Right ventricle myocardium inferior (tissue), 1 donor: Measurements from ENCODE around the gene CRADD. TPM values are rescaled to one million over a fixed set of nuclear protein-coding genes. Genes with fewer than 3 reads are reported as not detected.

Experiments used
- ATAC-seq: fragments of 200-7000 bp; cut with Tn5 transposase; one replicate; pipeline ENCODE4 v1.9.1; 2020; ENCODE audit warnings: mild to moderate bottlenecking, moderate library complexity
- DNase-seq: peaks from one replicate; pipeline ENCODE4 v3.0.0; 2021; ENCODE audit errors: missing footprints
- intact Hi-C: fragments of 100-400 bp; cut with DNase I; formaldehyde crosslinking; loops from one replicate; pipeline ENCODE4 v1.11.0; 2022
- total RNA-seq: library from RNA; stranded (reverse); fragmentation: NEBNext Ultra II Directional; extraction: Animal tissue kit (Norgen Biotek cat#: 25700); gene quantifications from one replicate; pipeline ENCODE4 v1.2.1, GENCODE V29; 2021
- donor health status: DM: no; HTN: yes; CAD: no; lungs with severe emphysema.

CRADD gene
- total RNA-seq, 1 donor from 2014 or later = 40.3 TPM

GRCh38 chr12:93807354-93807753 is 130.2 kb downstream of the CRADD start:
- ATAC-seq = no peak
- no peak for DNase-seq
- intact Hi-C loops = no loop called here

- DNase-seq = no peak
- intact Hi-C loops = no loop called here
- ATAC-seq = no peak
Measured at GRCh38 chr12:93808169-93808899, 131.2 kb downstream of the CRADD start.

GRCh38 chr12:93812626-93813025 is 135.5 kb downstream of the CRADD start:
- no peak for ATAC-seq
- DNase-seq = no peak
- intact Hi-C loops = loop anchor here (5.0 kb wide), 2 partner anchors 135 to 240 kb away; partner anchors contain the start of genes CRADD and SOCS2

GRCh38 chr12:93813186-93813585 is 136.0 kb downstream of the CRADD start:
- intact Hi-C loops = loop anchor here (5.0 kb wide), 2 partner anchors 136 to 241 kb away; partner anchors contain the start of genes CRADD and SOCS2
- no peak for DNase-seq
- peak; percentile 59 for ATAC-seq

GRCh38 chr12:93813972-93814821 is 137.0 kb downstream of the CRADD start:
- intact Hi-C loops = loop anchor here (1.0 to 5.0 kb wide), 5 partner anchors 29 to 260 kb away; partner anchors contain the start of genes CRADD and SOCS2

GRCh38 chr12:93818488-93819049 is 141.4 kb downstream of the CRADD start:
- ATAC-seq (peak; percentile 35), DNase-seq (no peak)
- intact Hi-C loops = no loop called here

More at GRCh38 chr12:93813972-93814821, 137.0 kb downstream of the CRADD start:
- DNase-seq = peak; percentile 86
- peak; percentile 92 for ATAC-seq

GRCh38 chr12:93819050-93819491 is 141.9 kb downstream of the CRADD start:
- intact Hi-C loops = no loop called here
- peak; percentile 83 for DNase-seq
- ATAC-seq = peak; percentile 88

GRCh38 chr12:93823616-93824391 is 146.6 kb downstream of the CRADD start:
- DNase-seq = no peak
- peak; percentile 21 for ATAC-seq

GRCh38 chr12:93824514-93825500 is 147.6 kb downstream of the CRADD start:
- ATAC-seq (peak; percentile 15), DNase-seq (no peak)
- intact Hi-C loops = no loop called here

More at GRCh38 chr12:93823616-93824391, 146.6 kb downstream of the CRADD start:
- intact Hi-C loops = no loop called here

- peak; percentile 67 for ATAC-seq
- DNase-seq = no peak
- intact Hi-C loops = no loop called here
Measured at GRCh38 chr12:93825501-93825888, 148.3 kb downstream of the CRADD start.

- DNase-seq (no peak), ATAC-seq (peak; percentile 32)
- intact Hi-C loops = no loop called here
Measured at GRCh38 chr12:93825931-93826555, 148.9 kb downstream of the CRADD start.

- intact Hi-C loops = no loop called here
- DNase-seq (no peak), ATAC-seq (no peak)
Measured at GRCh38 chr12:93827179-93827578, 150.0 kb downstream of the CRADD start.

GRCh38 chr12:93827669-93828068 is 150.5 kb downstream of the CRADD start:
- ATAC-seq (no peak), DNase-seq (no peak)
- intact Hi-C loops = no loop called here

GRCh38 chr12:93829016-93829415 is 151.8 kb downstream of the CRADD start:
- intact Hi-C loops = no loop called here
- DNase-seq (no peak), ATAC-seq (peak; percentile 70)

- ATAC-seq (no peak), DNase-seq (no peak)
- intact Hi-C loops = loop anchor here (5.0 kb wide), 1 partner anchor 259 kb away; the partner anchor contains the start of gene SOCS2
Measured at GRCh38 chr12:93831374-93831773, 154.2 kb downstream of the CRADD start.

GRCh38 chr12:93832131-93832530 is 155.0 kb downstream of the CRADD start:
- intact Hi-C loops = loop anchor here (5.0 kb wide), 1 partner anchor 260 kb away; the partner anchor contains the start of gene SOCS2
- DNase-seq (no peak), ATAC-seq (no peak)

- intact Hi-C loops = loop anchor here (5.0 kb wide), 1 partner anchor 262 kb away; the partner anchor contains the start of gene SOCS2
- no peak for DNase-seq
- no peak for ATAC-seq
Measured at GRCh38 chr12:93833946-93834345, 156.8 kb downstream of the CRADD start.
